SK-N-DZ (cell line): ENCODE data around the gene ATP11C.
"Not testable (repeated sequence)": the region's sequence is repeated elsewhere in the genome, so short reads cannot be mapped to it uniquely, and the experiment has no call there.

ENCODE experiments used
- DNase-seq: peaks from one replicate; pipeline ENCODE4 v3.0.0-alpha.2; 2015; ENCODE audit warnings: low spot score
- small RNA-seq, 2 experiments: library from RNA; depleted of rRNA; stranded (forward); fragments of <200 nt; gene quantifications; one replicate each; pipeline ENCODE3, GENCODE V24; 2014

The ATP11C gene

GRCh38 chrX:139734996-139735395, 197.9 kb downstream of the ATP11C start:
- no peak for DNase-seq

GRCh38 chrX:139725720-139726119, 207.1 kb downstream of the ATP11C start:
- no peak for DNase-seq

- no peak for DNase-seq
These were observed 208.2 kb downstream of the ATP11C start for GRCh38 chrX:139724626-139725025.

- no peak for DNase-seq
These were observed 211.9 kb downstream of the ATP11C start for GRCh38 chrX:139720979-139721378.

GRCh38 chrX:139720136-139720535, 212.7 kb downstream of the ATP11C start:
- DNase-seq: no peak

- DNase-seq: no peak
These were observed 224.8 kb downstream of the ATP11C start, which contains the start of gene MCF2 for GRCh38 chrX:139708067-139708466. TSS of gene MCF2 (minus strand) at chrX:139708167. CDS start at chrX:139651744, 56,423 bp downstream.

- no peak for DNase-seq
These were observed 230.2 kb downstream of the ATP11C start for GRCh38 chrX:139702658-139703057.

GRCh38 chrX:139692908-139693307, 239.9 kb downstream of the ATP11C start:
- no peak for DNase-seq

- DNase-seq: no peak
These were observed 240.4 kb downstream of the ATP11C start for GRCh38 chrX:139692506-139692849.

GRCh38 chrX:139691843-139692505, 240.9 kb downstream of the ATP11C start:
- no peak for DNase-seq

- peak; percentile 5 for DNase-seq
These were observed 241.4 kb downstream of the ATP11C start for GRCh38 chrX:139691493-139691842.

GRCh38 chrX:139685175-139685574, 247.7 kb downstream of the ATP11C start:
- not testable (repeated sequence) for DNase-seq

- no peak for DNase-seq
These were observed 252.5 kb downstream of the ATP11C start for GRCh38 chrX:139680356-139680755.

Small RNA genes lying within 50 kb of the gene (small RNA-seq; reads per million reads assigned to genes)
- gene MIR505: 0.52 to 3.9 reads per million in 2 experiments
- 0.10 to 0.31 reads per million in 2 experiments for gene RF00425
- gene RF01210: 0 to 0.08 reads per million in 2 experiments
- 0 to 0.04 reads per million in 2 experiments for gene RNU6ATAC23P
